Measurements from ENCODE around the gene GNAT1. TPM values are rescaled to one million over a fixed set of nuclear protein-coding genes. Genes with fewer than 3 reads are reported as not detected.

Gene GNAT1
- polyA plus RNA-seq, 1 donor (not counting 4 experiments of a cell fraction or from before 2014, with no cell fraction given) = 0.12 TPM

- Histone ChIP-seq H2AFZ (ENCODE audit: control insufficient read depth, low read length) (no peak overlapping the region), H3K9me1 (ENCODE audit: control insufficient read depth, extremely low read depth, insufficient read depth, low read length) (no peaks in the 10 kb centered on the region), H4K20me1 (ENCODE audit: control insufficient read depth, extremely low read depth, insufficient read depth, low read length) (no peaks in the 10 kb centered on the region), H3K4me3 (ENCODE audit: control insufficient read depth in 2 of 3, extremely low read depth in 1 of 3, insufficient read depth in 2 of 3, low read depth in 1 of 3, low read length in 3 of 3) (no peak overlapping the region), H3K36me3 (ENCODE audit: control insufficient read depth in 2 of 2, extremely low read depth in 1 of 2, insufficient read depth in 2 of 2, low read length in 2 of 2) (no peaks in the 10 kb centered on the region), H3K9me3 (ENCODE audit: control insufficient read depth, low read depth, low read length) (no peaks in the 10 kb centered on the region), H3K27ac (ENCODE audit: control insufficient read depth, insufficient read depth, low read length) (no peak overlapping the region), H3K4me1 (ENCODE audit: control insufficient read depth, extremely low read depth, insufficient read depth, low read length) (peaks cover 11% of the 10 kb centered on the region), H3K79me2 (ENCODE audit: control insufficient read depth, insufficient read depth, low read length) (no peaks in the 10 kb centered on the region), H3K9ac (ENCODE audit: control insufficient read depth, extremely low read depth, insufficient read depth, low read length) (no peak overlapping the region), H3K4me2 (ENCODE audit: control insufficient read depth, extremely low read depth, insufficient read depth, low read depth, low read length) (no peak overlapping the region), H3K27me3 (ENCODE audit: control insufficient read depth, extremely low read depth, insufficient read depth, low read length) (peaks cover 3% of the 10 kb centered on the region)
- TF ChIP-seq CTCF (optimal IDR thresholded peaks at IDR 0.05 in 1 of 3, IDR thresholded peaks at IDR 0.05 in 1 of 3, conservative IDR thresholded peaks at IDR 0.05 in 1 of 3; ENCODE audit: extremely low read depth in 1 of 3, insufficient read depth in 2 of 3, low read length in 3 of 3) (no peak), EZH2 (IDR thresholded peaks at IDR 0.05; ENCODE audit: low read length) (no peak)
- DNase-seq (ENCODE audit: low read depth, low spot score) (no peak), FAIRE-seq (no peak)
- dilution Hi-C loops (cut with MboI; ENCODE audit: extremely low pct_ligation_motif_present, low sequenced_read_pairs) = no loop called here
Measured at GRCh38 chr3:50219285-50219684, 27.9 kb downstream of the GNAT1 start.

- no peak for TF ChIP-seq CTCF (optimal IDR thresholded peaks at IDR 0.05 in 1 of 3, IDR thresholded peaks at IDR 0.05 in 1 of 3, conservative IDR thresholded peaks at IDR 0.05 in 1 of 3; ENCODE audit: extremely low read depth in 1 of 3, insufficient read depth in 2 of 3, low read length in 3 of 3)
- no peak for TF ChIP-seq EZH2 (IDR thresholded peaks at IDR 0.05; ENCODE audit: low read length)
- dilution Hi-C loops (cut with MboI; ENCODE audit: extremely low pct_ligation_motif_present, low sequenced_read_pairs) = no loop called here
- H3K4me3 ChIP-seq (ENCODE audit: control insufficient read depth in 2 of 3, extremely low read depth in 1 of 3, insufficient read depth in 2 of 3, low read depth in 1 of 3, low read length in 3 of 3) = no peak overlapping the region
- no peaks in the 10 kb centered on the region for H3K9me1 ChIP-seq (ENCODE audit: control insufficient read depth, extremely low read depth, insufficient read depth, low read length)
- no peak overlapping the region for H3K4me2 ChIP-seq (ENCODE audit: control insufficient read depth, extremely low read depth, insufficient read depth, low read depth, low read length)
- DNase-seq (ENCODE audit: low read depth, low spot score) (no peak), FAIRE-seq (no peak)
- no peaks in the 10 kb centered on the region for H4K20me1 ChIP-seq (ENCODE audit: control insufficient read depth, extremely low read depth, insufficient read depth, low read length)
- peaks cover 4% of the 10 kb centered on the region for H3K27me3 ChIP-seq (ENCODE audit: control insufficient read depth, extremely low read depth, insufficient read depth, low read length)
- no peak overlapping the region for H2AFZ ChIP-seq (ENCODE audit: control insufficient read depth, low read length)
- no peaks in the 10 kb centered on the region for H3K9me3 ChIP-seq (ENCODE audit: control insufficient read depth, low read depth, low read length)
- H3K4me1 ChIP-seq (ENCODE audit: control insufficient read depth, extremely low read depth, insufficient read depth, low read length) = peaks cover 11% of the 10 kb centered on the region
- H3K79me2 ChIP-seq (ENCODE audit: control insufficient read depth, insufficient read depth, low read length) = no peaks in the 10 kb centered on the region
- no peak overlapping the region for H3K9ac ChIP-seq (ENCODE audit: control insufficient read depth, extremely low read depth, insufficient read depth, low read length)
- H3K36me3 ChIP-seq (ENCODE audit: control insufficient read depth in 2 of 2, extremely low read depth in 1 of 2, insufficient read depth in 2 of 2, low read length in 2 of 2) = no peaks in the 10 kb centered on the region
- H3K27ac ChIP-seq (ENCODE audit: control insufficient read depth, insufficient read depth, low read length) = no peak overlapping the region
Measured at GRCh38 chr3:50220109-50220508, 28.7 kb downstream of the GNAT1 start.
